Skeletal muscle tissue (tissue), 4 donors: ENCODE results near the gene LIMK2. TPM values are rescaled to one million over a fixed set of nuclear protein-coding genes. Genes with fewer than 3 reads are reported as not detected.

Experiments used
- H3K27ac ChIP-seq: one replicate; pipeline ENCODE4 v1.7.0; 2013; ENCODE audit warnings: mild to moderate bottlenecking, low read depth, low read length, inconsistent platforms
- H3K27me3 ChIP-seq, 3 donors: one replicate each; pipeline ENCODE4 v1.7.0; 2013; ENCODE audit warnings: low read length in 3 of 3; ENCODE audit not compliant: control insufficient read depth in 3 of 3, insufficient read depth in 3 of 3
- H3K36me3 ChIP-seq, 3 donors: one replicate each; pipeline ENCODE4 v1.7.0; 2013; ENCODE audit warnings: low read length in 3 of 3; ENCODE audit not compliant: control insufficient read depth in 3 of 3, insufficient read depth in 3 of 3
- H3K4me1 ChIP-seq, 3 donors: one replicate each; pipeline ENCODE4 v1.7.0; 2013; ENCODE audit warnings: low read length in 3 of 3, mild to moderate bottlenecking in 3 of 3; ENCODE audit not compliant: control insufficient read depth in 3 of 3, insufficient read depth in 3 of 3
- H3K4me3 ChIP-seq, 3 donors: one replicate each; pipeline ENCODE4 v1.7.0; 2013; ENCODE audit warnings: low read length in 3 of 3
- H3K9ac ChIP-seq, 3 donors: one replicate each; pipeline ENCODE4 v1.7.0; 2013; ENCODE audit warnings: low read length in 3 of 3, mild to moderate bottlenecking in 3 of 3, moderate library complexity in 2 of 3, low read depth in 1 of 3
- H3K9me3 ChIP-seq, 3 donors: one replicate each; pipeline ENCODE4 v1.7.0; 2013; ENCODE audit warnings: low read length in 3 of 3; ENCODE audit not compliant: control insufficient read depth in 3 of 3
- total RNA-seq: library from RNA; depleted of rRNA; stranded (reverse); fragments of >200 nt; gene quantifications from one replicate; pipeline ENCODE4 v1.2.3, GENCODE V29; 2014
- donor health status: Osteomylitis.

Gene LIMK2
- total RNA-seq, 1 donor from 2014 or later: 15.7 TPM

- H3K9me3 ChIP-seq: no peaks in the 10 kb centered on the region
- H3K36me3 ChIP-seq: peaks cover 41 to 56% (median 53%) of the 10 kb centered on the region in 3 donors
- H3K4me1 ChIP-seq: peaks cover 19 to 36% (median 31%) of the 10 kb centered on the region in 3 donors
- H3K27ac ChIP-seq: no peak overlapping the region
- H3K4me3 ChIP-seq: no peak overlapping the region
- H3K27me3 ChIP-seq: no peaks in the 10 kb centered on the region
- no peak overlapping the region for H3K9ac ChIP-seq
Measured at GRCh38 chr22:31287818-31288495, 75.9 kb downstream of the LIMK2 start.

DNA sequence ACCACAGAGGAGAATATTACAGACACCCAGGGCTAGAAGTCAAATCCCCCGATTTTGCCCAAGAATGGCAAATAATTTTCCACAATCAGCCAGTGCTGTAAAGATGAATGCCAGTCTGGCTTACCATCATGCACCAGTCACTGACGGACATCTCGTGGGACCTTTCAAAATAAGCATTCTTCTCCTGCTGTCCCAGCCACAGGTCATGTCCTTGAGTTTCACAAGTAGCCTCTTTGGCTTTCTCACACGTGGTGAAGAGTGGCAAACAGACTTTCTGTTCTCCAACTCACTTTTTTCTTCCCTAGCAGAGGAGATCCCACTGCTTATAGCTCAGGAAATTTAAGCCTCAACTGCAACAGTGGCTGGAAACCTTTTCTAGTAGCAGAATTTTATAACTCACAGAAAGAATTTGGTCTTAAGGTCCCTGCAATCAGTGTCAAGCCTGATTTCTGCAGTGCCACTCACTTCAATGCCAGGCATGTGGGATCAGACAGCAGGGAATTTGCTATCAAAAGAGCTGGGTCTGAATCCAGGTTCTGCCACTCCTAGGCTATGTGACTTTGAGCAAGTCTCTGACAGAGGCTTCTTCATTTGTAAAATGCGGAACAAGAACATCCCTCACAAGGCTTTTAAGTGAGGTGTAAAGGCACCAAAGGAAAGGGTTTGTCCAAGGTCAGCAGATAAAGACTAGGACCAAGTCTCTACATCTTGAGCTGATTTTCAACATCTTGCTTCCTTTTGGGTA, 76.6 kb downstream of the LIMK2 start:
- Histone ChIP-seq H3K36me3 (peaks cover 37 to 51% (median 47%) of the 10 kb centered on the region in 3 donors), H3K4me3 (no peak overlapping the region), H3K9ac (peak overlapping the region in 1 of 3 donors; percentile 94), H3K4me1 (peaks cover 25 to 40% (median 32%) of the 10 kb centered on the region in 3 donors), H3K27ac (no peak overlapping the region), H3K9me3 (no peaks in the 10 kb centered on the region), H3K27me3 (no peaks in the 10 kb centered on the region)

DNA sequence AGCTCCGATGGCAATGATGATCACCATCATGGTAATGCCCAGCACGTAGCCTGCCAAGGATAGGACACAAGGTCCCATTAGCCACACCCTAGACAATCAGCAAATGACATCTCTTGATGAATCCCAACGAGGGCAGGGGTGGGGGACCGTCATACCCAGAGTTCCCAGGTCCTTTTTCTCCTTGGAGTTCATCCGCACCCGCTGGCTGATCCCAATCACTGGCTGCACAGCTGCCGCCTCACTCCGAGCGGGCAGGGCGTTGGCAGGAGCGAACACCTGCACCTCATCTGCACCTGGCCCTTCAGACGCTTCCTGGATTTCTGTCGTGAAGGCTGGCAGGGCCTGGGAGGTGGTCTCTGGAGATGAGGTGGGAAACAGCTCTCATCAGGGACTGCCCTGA, 77.2 kb downstream of the LIMK2 start:
- no peaks in the 10 kb centered on the region for H3K9me3 ChIP-seq
- peak overlapping the region in 1 of 3 donors; percentile 94 for H3K9ac ChIP-seq
- peaks cover 26 to 41% (median 34%) of the 10 kb centered on the region in 3 donors for H3K4me1 ChIP-seq
- peaks cover 33 to 48% (median 42%) of the 10 kb centered on the region in 3 donors for H3K36me3 ChIP-seq
- H3K4me3 ChIP-seq: peak overlapping the region in 2 of 3 donors; percentile 54 to 86
- H3K27ac ChIP-seq: peak overlapping the region; percentile 97
- no peaks in the 10 kb centered on the region for H3K27me3 ChIP-seq

DNA sequence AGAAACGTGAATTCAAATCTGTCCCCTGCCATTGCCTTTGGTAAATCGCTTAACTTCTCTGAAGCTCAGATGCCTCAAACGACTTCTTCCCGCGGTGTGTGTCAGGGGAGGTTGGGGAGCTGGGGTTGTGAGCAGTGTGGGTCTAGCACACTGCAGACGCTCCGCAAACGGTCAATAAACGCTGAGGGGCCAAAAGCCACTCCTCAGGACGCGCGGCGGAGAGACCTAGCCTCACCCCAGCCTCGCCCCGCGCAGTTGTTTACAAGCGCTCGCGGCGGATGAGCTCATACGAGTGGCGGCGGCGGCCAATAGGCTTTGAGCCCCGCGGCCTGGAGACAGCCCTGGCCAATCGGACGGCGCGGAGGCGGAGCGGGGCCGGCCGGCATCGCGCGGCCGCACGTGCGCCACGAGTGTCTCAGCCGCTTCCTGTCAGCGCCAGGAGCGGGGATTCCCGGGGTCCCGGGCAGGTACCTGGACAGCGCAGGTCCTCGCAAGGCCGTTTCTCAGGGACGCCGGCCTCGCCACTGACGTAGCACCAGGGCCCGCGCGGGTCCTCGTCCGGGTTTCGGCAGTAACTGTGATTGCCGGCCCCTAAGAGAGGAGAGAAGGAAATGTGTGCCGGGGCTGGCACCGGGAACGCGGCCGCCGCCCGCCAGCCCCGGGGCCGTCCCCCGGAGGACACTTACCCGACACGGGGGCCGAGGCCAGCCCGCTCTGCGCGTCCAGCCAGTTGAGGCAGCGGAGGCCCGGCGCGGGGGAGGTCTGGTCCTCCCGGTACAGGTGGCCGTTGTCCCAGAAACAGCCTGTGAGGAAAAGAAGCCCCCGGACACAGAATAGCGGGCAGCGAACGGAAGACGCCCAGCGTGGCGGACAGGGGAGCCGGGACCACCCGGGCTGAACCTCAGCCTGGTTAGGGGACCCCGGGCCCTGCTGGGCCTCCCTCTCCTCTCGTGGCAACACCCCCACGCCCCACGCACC, 78.7 kb downstream of the LIMK2 start:
- peaks cover 25 to 34% (median 30%) of the 10 kb centered on the region in 3 donors for H3K36me3 ChIP-seq
- peak overlapping the region; percentile 83 to 99 (median 86) for H3K4me3 ChIP-seq
- H3K4me1 ChIP-seq: peaks cover 30 to 46% (median 41%) of the 10 kb centered on the region in 3 donors
- H3K9me3 ChIP-seq: no peaks in the 10 kb centered on the region
- peak overlapping the region; percentile 97 for H3K27ac ChIP-seq
- H3K27me3 ChIP-seq: no peaks in the 10 kb centered on the region
- H3K9ac ChIP-seq: peak overlapping the region; percentile 88 to 95 (median 94)

DNA sequence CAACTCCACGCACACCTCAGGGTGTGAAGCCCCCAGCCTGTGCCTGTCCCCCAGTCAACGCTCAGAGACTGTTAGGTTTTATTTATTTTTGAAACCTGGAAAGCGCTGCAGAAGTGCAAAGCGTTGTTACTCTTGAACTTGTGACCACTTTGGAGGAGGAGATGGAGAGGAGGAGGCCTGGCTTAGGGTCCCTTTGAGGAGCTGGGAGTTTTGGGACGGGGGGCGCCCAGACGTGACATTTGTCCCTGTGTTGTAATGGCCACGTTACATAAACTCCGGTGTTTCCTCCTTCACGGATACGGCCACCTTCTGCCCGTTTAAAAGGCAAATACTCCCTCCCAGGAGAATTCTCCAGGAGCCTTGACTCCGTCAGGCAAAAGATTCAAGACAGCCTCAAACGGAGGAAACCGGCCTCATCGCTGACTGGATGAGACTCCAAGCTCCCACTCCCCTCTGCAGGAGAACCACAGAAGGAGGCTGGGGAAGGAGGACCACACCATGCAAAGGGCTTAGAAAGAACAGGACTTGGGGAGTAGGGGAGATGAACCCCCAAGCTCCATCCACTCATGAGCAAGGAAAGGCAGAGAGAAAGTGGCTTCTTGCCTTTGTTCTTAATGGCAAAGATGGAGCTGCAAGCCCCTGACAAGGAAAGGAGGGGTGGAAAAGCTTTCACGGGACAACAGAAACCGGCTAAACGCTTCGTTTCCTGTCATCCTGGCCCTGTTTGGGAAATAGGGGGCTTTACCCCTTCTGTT, 79.6 kb downstream of the LIMK2 start:
- H3K4me1 ChIP-seq: peaks cover 35 to 54% (median 46%) of the 10 kb centered on the region in 3 donors
- H3K4me3 ChIP-seq: peak overlapping the region; percentile 83 to 99 (median 86)
- H3K9me3 ChIP-seq: no peaks in the 10 kb centered on the region
- no peaks in the 10 kb centered on the region for H3K27me3 ChIP-seq
- peak overlapping the region; percentile 97 for H3K27ac ChIP-seq
- H3K9ac ChIP-seq: peak overlapping the region; percentile 88 to 95 (median 94)
- H3K36me3 ChIP-seq: peaks cover 19 to 28% (median 22%) of the 10 kb centered on the region in 3 donors

GRCh38 chr22:31292236-31292989, 80.3 kb downstream of the LIMK2 start, which contains the start of gene PIK3IP1:
Gene PIK3IP1, minus strand, starts transcription at chr22:31292488. Its CDS starts 144 bp downstream, at chr22:31292344.
- Histone ChIP-seq H3K4me1 (peaks cover 35 to 60% (median 46%) of the 10 kb centered on the region in 3 donors), H3K36me3 (peaks cover 19 to 23% (median 22%) of the 10 kb centered on the region in 3 donors), H3K9ac (peak within 1 kb of the TSS; percentile 88 to 95 (median 94)), H3K27ac (peak within 1 kb of the TSS; percentile 97), H3K9me3 (no peaks in the 10 kb centered on the region), H3K27me3 (no peaks in the 10 kb centered on the region), H3K4me3 (peak within 1 kb of the TSS; percentile 83 to 99 (median 86))

- peak overlapping the region; percentile 68 for H3K27ac ChIP-seq
- no peaks in the 10 kb centered on the region for H3K27me3 ChIP-seq
- peaks cover 23 to 39% (median 29%) of the 10 kb centered on the region in 3 donors for H3K4me1 ChIP-seq
- H3K9me3 ChIP-seq: no peaks in the 10 kb centered on the region
- H3K36me3 ChIP-seq: no peaks in the 10 kb centered on the region
- no peak overlapping the region for H3K9ac ChIP-seq
- no peak overlapping the region for H3K4me3 ChIP-seq
Measured at GRCh38 chr22:31295360-31295759, 83.3 kb downstream of the LIMK2 start.

DNA sequence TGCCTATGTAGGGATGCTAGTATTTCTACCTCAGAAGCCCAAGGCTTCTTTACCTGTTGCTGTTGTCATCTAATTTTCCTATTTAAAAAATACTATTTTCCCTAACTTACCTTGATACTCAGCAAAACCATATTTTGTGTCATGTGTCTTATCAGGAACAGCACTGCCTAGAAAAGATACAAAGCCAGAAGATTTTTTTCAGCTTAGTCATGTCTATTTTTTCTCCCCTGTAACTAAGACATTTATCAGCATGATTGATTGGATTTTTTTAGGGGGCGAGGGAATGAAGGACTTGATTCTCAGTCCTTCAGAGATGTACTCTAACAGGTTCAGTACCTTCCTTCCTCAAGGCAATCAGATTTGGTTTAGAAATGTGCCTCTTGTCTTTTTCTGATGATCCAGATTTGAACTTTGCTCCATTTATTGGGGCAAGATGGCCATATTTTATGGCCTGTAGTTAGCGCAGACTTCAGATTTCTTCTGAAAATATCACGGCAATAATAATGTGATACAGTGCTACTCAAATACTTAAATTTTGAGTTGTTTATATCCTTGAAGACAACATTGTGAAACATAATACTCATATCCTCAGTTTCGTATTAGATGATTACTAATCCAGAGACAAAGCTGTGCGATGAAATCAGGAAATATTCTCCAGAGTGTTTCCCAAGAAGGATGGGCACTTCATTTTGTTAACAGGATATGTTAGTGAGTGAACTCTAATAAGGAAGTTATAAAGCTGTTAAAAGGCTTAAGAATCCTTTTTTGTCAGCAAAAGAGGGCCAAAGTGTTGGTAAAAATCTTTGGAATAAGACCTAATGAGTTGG, 83.9 kb downstream of the LIMK2 start:
- no peaks in the 10 kb centered on the region for H3K9me3 ChIP-seq
- H3K4me1 ChIP-seq: peaks cover 22 to 37% (median 29%) of the 10 kb centered on the region in 3 donors
- peak overlapping the region in 1 of 3 donors; percentile 54 for H3K9ac ChIP-seq
- H3K36me3 ChIP-seq: no peaks in the 10 kb centered on the region
- H3K27me3 ChIP-seq: no peaks in the 10 kb centered on the region
- H3K27ac ChIP-seq: peak overlapping the region; percentile 68
- no peak overlapping the region for H3K4me3 ChIP-seq
